NT2/D1 (cell line): Measurements from ENCODE around the gene SOX12.

Experiments used
- SUZ12 ChIP-seq: IDR thresholded peaks from 2 replicates; pipeline ENCODE4 v1.6.1; 2011; ENCODE audit not compliant: insufficient read length, insufficient read depth; ENCODE audit errors: extremely low read depth
- YY1 ChIP-seq: IDR thresholded peaks from 2 replicates; pipeline ENCODE4 v1.6.1; 2011; ENCODE audit not compliant: insufficient read length, insufficient read depth
- ZNF274 ChIP-seq: IDR thresholded peaks from 2 replicates; pipeline ENCODE4 v1.6.1; 2011; ENCODE audit warnings: mild to moderate bottlenecking, low read depth, low read length

GRCh38 chr20:347640-348484 is 22.5 kb downstream of the SOX12 start:
- TF ChIP-seq YY1 (no peak), ZNF274 (no peak), SUZ12 (no peak)
